Ovary (tissue), 3 donors: ENCODE results near the gene PACS2.

ENCODE experiments used
- CTCF ChIP-seq, 3 donors: fragments of 450-650 bp in 2 of 3; fragments of 200-600 bp in 1 of 3; IDR thresholded peaks; one replicate each; pipeline versions ENCODE4 v1.5.1 to v1.8.0; 2016 to 2022; ENCODE audit warnings: antibody characterized with exemption in 3 of 3, mild to moderate bottlenecking in 1 of 3
- EP300 ChIP-seq: sonication (generic); formaldehyde crosslinking; IDR thresholded peaks from one replicate; pipeline ENCODE4 v1.6.1; 2017; ENCODE audit warnings: antibody characterized with exemption
- POLR2A ChIP-seq: fragments of 450-650 bp; IDR thresholded peaks from one replicate; pipeline ENCODE4 v1.6.1; 2017; ENCODE audit warnings: antibody characterized with exemption, mild to moderate bottlenecking, moderate library complexity
- donor health status: DM: no; HTN: no; CAD: no.

GRCh38 chr14:105315941-105316576 is 1.5 kb downstream of the PACS2 start:
- TF ChIP-seq CTCF (IDR thresholded peaks at IDR 0.05) (no peak), POLR2A (no peak), EP300 (no peak)
